NOMO-1 treated with DMSO at 0.1 percent for 48 hours (cell line): Measurements from ENCODE around the gene FAM167B.

Source experiments
- DNase-seq: peaks from one replicate; lab custom pipeline; 2025; ENCODE audit not compliant: unreplicated experiment; lab: John Stamatoyannopoulos, UW

The FAM167B gene

GRCh38 chr1:32246888-32247273 lies at the start of gene FAM167B:
TSS of gene FAM167B (plus strand) at chr1:32247222. CDS start at chr1:32247422, 200 bp downstream.
- DNase-seq = no peak

- DNase-seq = no peak
These were observed 49.2 kb upstream of the FAM167B start for GRCh38 chr1:32197837-32198236.

- no peak for DNase-seq
These were observed 48.6 kb upstream of the FAM167B start for GRCh38 chr1:32198237-32199042.

GRCh38 chr1:32199043-32199716 lies 47.8 kb upstream of the FAM167B start:
- DNase-seq = no peak

GRCh38 chr1:32199717-32200072 lies 47.3 kb upstream of the FAM167B start:
- no peak for DNase-seq

- DNase-seq = peak; percentile 49
These were observed 46.6 kb upstream of the FAM167B start, which contains the start of gene CCDC28B for GRCh38 chr1:32200226-32201010. TSS of gene CCDC28B (plus strand) at chr1:32200595. CDS start at chr1:32201936, 1,341 bp downstream.

GRCh38 chr1:32201011-32201855 lies 45.8 kb upstream of the FAM167B start:
- peak; percentile 63 for DNase-seq

- DNase-seq = no peak
These were observed 42.1 kb upstream of the FAM167B start for GRCh38 chr1:32204943-32205361.

- peak; percentile 75 for DNase-seq
These were observed 41.3 kb upstream of the FAM167B start, which contains the start of gene IQCC for GRCh38 chr1:32205401-32206370. TSS of gene IQCC (plus strand) at chr1:32205671. CDS start at chr1:32205682, 11 bp downstream.

GRCh38 chr1:32208469-32208868 lies 38.6 kb upstream of the FAM167B start:
- DNase-seq = no peak

GRCh38 chr1:32208891-32209328 lies 38.1 kb upstream of the FAM167B start, which contains the start of gene DCDC2B:
TSS of gene DCDC2B (plus strand) at chr1:32209089. CDS start at chr1:32209094, 5 bp downstream.
- no peak for DNase-seq

GRCh38 chr1:32215629-32216480 lies 31.2 kb upstream of the FAM167B start:
- DNase-seq = peak; percentile 50

- DNase-seq = no peak
These were observed 30.5 kb upstream of the FAM167B start for GRCh38 chr1:32216566-32216965.

- DNase-seq = no peak
These were observed 28.0 kb upstream of the FAM167B start for GRCh38 chr1:32219022-32219421.

- no peak for DNase-seq
These were observed 26.1 kb upstream of the FAM167B start for GRCh38 chr1:32220746-32221580.

- DNase-seq = no peak
These were observed 25.4 kb upstream of the FAM167B start for GRCh38 chr1:32221581-32221979.

GRCh38 chr1:32221980-32222755 lies 24.9 kb upstream of the FAM167B start, which contains the start of the genes EIF3I and TMEM234:
TSS of gene EIF3I (plus strand) at chr1:32222407. CDS start at chr1:32222442, 35 bp downstream.
TSS of gene TMEM234 (minus strand) at chr1:32222353. CDS start at chr1:32222322, 31 bp downstream.
- DNase-seq = peak; percentile 92
